ENCODE measurements around the gene CTNND2.

- TF ChIP-seq FOXM1 (IDR thresholded peaks at IDR 0.05; ENCODE audit: low read depth, low read length): no peak
- TF ChIP-seq E2F4 (IDR thresholded peaks at IDR 0.05; ENCODE audit: low read depth, low read length): no peak
- TF ChIP-seq CEBPB (IDR thresholded peaks at IDR 0.05; ENCODE audit: borderline replicate concordance in 1 of 2, low read depth in 2 of 2, low read length in 2 of 2): no peak
- TF ChIP-seq, protein P1, sequence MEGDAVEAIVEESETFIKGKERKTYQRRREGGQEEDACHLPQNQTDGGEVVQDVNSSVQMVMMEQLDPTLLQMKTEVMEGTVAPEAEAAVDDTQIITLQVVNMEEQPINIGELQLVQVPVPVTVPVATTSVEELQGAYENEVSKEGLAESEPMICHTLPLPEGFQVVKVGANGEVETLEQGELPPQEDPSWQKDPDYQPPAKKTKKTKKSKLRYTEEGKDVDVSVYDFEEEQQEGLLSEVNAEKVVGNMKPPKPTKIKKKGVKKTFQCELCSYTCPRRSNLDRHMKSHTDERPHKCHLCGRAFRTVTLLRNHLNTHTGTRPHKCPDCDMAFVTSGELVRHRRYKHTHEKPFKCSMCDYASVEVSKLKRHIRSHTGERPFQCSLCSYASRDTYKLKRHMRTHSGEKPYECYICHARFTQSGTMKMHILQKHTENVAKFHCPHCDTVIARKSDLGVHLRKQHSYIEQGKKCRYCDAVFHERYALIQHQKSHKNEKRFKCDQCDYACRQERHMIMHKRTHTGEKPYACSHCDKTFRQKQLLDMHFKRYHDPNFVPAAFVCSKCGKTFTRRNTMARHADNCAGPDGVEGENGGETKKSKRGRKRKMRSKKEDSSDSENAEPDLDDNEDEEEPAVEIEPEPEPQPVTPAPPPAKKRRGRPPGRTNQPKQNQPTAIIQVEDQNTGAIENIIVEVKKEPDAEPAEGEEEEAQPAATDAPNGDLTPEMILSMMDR (IDR thresholded peaks at IDR 0.05 in 2 of 3, conservative IDR thresholded peaks at IDR 0.05 in 1 of 3; ENCODE audit: control insufficient read depth in 2 of 3, extremely low read depth in 1 of 3, insufficient read depth in 1 of 3, low read depth in 3 of 3, low read length in 3 of 3): no peak
- no peak for TF ChIP-seq USF2 (IDR thresholded peaks at IDR 0.05; ENCODE audit: borderline replicate concordance, low read depth, low read length)
- TF ChIP-seq HDAC6 (IDR thresholded peaks at IDR 0.05; ENCODE audit: unreplicated experiment): no peak
- TF ChIP-seq MXI1 (IDR thresholded peaks at IDR 0.05; ENCODE audit: low read depth, low read length): no peak
- TF ChIP-seq YY1 (IDR thresholded peaks at IDR 0.05; ENCODE audit: low read depth, low read length): no peak
- TF ChIP-seq ZBTB33 (IDR thresholded peaks at IDR 0.05): no peak
Observed at GRCh38 chr5:11323761-11324160, 580.5 kb downstream of the CTNND2 start.

Measured in GM12878 (cell line).